Measurements from ENCODE around the gene MAST3.

- TF ChIP-seq CTCF (IDR thresholded peaks at IDR 0.05), result peak; percentile 52 to 74 (median 60)
- no peak for TF ChIP-seq POLR2A (IDR thresholded peaks at IDR 0.05)
These were observed 54.9 kb downstream of the MAST3 start for GRCh38 chr19:18152442-18152816.
